GM18909 (cell line): ENCODE data around the gene FAM47B.

ENCODE experiments used
- ATAC-seq: cut with Tn5 transposase; IDR thresholded peaks from one replicate; pipeline ENCODE4 v1.9.1; 2021; ENCODE audit warnings: mild to moderate bottlenecking; ENCODE audit not compliant: unreplicated experiment, poor library complexity

The FAM47B gene

DNA sequence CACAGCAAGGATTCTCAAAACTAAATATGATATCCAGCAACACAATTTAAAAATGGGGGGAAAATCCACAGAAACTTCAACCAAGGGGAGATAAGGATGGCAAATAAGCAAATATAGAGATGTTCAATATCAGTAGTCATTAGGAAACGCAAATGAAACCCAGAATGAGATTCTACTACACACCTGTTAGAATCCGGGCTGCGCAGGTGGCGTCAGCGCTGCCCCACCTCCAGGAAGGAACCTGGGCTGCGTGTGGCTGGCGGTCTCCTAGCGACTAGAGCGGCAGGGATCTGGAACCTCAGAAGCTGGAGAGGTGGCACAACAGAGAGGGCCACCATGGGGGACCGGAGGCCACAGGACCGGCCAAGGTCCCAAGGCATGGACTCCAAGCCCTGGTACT is at the start of gene FAM47B:
TSS of gene FAM47B (plus strand) at position 301 of the 400 bp plus-strand sequence. CDS start at position 337, 36 bp downstream.
- no peak for ATAC-seq

DNA sequence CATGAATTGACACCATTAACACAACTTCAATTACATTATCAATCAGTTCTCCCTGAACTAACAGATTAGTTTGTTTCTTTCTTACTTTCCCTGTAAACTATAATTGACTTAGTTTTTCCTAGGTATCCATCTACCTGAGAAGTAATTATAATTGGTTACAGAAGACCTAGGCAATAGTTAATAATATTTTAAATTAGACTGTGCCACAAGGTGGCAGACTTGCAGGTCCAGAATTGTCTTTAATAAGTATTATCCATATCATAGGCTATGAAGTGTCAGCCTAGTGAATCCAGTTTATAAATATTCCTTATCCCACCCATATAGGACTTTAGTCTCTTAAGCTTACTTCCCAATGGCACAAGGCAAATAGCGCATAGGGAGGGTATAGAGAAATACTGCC is 48.9 kb upstream of the FAM47B start:
- ATAC-seq: no peak

DNA sequence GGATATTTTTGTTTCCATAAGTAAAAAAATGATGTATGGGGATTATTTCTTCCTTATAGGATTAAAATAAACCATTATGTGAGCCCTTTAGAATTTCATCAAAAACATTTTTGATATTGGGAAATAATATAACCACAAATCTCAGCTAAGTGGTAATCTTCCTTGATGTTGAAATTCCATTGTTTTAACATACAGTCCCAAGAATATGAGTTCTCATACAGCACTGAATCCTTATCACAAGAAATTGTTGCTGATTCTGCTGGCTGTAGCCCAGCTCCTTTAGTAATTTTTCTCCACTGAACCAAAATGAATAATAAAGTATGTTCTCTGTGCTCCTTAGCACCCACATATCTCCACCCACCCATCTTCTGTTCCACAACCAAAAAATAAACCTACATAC is 41.9 kb upstream of the FAM47B start:
- no peak for ATAC-seq

DNA sequence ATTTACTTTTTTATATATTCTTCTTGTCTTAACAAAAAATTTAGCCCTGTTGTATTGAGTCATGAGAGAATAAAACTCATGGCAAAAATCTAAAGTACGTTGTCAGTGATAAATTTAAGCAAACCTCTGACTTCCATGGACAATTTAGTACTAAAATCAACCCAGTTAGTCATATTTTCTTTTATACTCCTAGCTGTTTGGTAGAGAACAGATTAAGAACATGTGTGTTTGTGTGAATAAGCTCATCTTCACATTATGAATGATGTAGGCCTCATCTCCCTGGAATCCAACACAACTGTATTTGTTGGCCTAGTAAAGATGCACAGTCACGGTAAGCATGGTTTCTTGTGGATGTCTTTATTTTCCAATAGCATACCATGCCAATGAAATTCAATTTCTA is 40.8 kb upstream of the FAM47B start:
- no peak for ATAC-seq

DNA sequence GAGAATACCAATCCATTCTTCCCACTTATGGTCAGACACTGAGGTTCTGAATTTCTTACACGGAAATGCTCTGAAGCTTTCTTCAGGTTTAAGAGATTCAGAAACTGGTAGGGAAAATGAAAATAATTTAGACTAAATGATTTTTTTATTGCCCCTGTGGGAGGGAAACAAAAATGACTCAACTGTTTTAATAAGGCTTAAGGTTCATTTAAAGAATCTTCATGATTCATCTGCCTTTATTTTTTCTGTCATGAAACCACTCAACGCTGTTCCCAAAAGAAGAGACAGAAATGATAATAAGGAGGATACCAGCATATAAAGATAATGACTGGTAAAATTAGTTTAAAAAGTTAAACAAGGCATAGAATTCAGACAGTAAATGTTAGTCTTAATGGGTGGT is 39.3 kb upstream of the FAM47B start:
- no peak for ATAC-seq

DNA sequence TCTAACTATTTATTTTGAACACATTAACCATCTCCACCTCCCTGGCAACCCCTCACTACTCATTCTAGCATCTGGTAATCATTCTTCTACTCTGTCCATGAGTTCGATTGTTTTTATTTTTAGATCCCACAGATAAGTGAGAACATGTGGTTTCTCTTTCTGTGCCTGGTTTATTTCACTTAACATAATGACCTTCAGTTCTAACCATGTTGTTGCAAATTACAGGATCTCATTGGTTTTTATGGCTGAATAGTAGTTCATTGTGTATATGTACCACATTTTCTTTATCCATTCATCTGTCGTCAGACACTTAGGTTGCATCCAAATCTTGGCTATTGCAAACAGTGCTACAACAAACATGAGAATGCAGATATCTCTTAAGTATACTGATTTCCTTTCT is 33.4 kb upstream of the FAM47B start:
- no peak for ATAC-seq

DNA sequence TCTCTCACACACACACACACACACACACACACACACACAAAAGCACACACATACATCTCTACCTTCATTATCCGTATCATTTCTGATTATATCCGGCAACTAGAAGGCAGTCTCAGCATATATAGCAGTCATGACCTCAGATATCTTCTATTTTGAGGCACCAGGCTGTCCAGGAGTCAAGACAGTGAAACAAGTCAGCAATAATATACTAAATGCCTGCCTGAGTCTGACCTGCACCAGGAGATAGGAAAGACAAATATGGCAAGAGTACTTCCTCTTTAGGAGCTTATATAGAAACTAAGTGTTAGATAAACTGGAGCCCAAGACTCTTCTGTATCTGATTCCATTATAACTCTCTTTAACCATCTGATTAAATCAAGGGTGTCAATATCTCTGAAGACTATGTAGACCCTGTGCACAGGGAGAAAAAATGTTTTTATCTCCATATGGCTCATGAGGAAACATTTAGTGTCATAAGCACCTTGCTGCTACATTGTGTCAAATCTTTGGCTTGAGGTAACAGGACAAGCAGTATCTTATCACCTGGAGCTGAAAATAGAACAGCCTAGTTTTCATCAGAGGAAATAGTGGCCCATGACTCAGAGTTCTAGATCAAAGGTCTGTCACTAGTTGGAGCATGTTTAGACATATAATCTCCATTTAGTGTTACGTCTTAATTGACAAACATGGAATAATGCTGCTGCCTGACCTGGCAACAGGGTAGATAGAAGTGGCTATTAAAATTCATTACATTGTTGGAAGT is 27.0 kb upstream of the FAM47B start:
- no peak for ATAC-seq

DNA sequence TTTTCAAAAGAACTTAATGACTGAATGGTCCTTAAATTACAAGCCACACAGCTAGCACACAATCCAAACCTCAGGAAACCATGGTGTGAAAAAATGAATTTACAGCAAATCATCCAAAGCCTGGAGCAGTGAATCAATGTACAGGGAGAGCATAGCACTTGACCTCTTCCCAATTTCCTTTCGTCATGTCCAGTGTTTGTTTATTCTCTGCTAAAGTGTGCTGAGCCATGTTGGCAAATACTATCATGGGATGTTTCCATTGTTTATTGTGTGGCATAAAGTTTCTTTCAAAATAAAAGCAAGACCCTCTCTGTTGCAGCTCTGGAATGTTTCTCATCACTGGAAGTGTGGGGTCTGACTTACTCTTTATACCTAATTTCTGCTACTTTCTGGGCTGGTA is 25.4 kb upstream of the FAM47B start:
- no peak for ATAC-seq

DNA sequence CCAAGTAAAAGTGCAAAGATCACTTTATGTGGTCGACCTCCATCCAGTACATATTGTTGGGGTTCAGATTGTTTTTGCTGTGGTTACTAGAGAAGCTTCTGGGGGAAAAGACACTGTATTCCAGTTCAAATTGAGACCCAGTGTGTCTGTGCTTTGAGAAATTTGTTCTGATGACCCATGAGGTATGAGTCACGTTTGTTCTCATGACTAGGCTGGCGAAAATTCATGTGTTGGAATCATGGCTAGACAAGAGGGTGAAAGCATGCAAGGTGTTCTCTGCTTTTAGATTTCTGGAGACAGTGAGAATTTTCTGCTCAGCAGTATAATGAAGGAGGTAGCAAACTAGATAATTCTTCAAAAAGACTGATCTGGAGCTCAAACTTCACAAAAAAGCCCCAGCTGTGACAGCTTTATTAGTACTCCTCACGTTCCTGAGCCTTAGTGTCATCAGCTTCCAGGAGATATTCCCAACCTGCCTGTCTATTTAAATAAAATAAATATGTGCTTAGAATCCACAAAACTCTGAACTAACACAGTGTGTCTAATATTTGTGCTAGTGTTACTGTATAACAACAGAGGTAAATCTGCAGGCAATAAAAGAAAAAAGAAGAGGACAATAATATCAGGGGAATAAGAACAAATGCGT is 24.4 kb upstream of the FAM47B start:
- no peak for ATAC-seq

DNA sequence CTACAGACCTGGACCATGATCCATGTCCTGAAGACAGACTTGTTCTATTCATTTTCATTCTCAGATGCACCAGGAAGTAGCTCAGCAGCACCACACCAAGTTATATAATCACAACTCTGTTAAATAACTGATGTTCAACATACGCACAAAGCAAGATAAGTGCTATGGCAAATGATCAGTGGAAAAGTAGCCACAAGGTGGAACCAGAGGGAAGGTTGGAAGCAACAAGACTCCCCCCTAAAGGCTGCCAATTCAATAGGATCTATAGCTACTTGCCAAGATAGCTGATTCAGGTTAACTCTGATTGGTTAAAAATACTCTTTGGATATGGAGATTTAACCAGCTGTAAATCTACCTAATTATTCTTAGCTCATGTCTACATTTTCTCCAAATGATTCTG is 23.7 kb upstream of the FAM47B start:
- no peak for ATAC-seq

DNA sequence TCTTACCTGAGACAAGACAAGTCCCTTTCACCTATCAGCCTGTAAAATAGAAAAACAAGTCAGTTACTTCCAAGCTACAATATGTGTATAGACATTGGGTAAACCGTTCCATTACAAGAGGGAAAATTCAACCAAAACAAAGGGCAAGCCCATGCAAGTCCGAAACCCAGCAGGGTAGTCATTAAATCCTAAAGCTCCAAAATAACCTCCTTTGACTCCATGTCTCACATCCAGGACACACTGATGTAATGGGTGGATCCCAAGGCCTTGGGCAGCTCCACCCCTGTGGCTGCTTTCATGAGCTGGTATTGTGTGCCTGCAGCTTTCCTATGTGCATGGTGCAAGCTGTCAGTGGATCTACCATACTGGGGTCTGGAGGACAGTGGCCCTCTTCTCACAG is 14.7 kb upstream of the FAM47B start:
- ATAC-seq: no peak

DNA sequence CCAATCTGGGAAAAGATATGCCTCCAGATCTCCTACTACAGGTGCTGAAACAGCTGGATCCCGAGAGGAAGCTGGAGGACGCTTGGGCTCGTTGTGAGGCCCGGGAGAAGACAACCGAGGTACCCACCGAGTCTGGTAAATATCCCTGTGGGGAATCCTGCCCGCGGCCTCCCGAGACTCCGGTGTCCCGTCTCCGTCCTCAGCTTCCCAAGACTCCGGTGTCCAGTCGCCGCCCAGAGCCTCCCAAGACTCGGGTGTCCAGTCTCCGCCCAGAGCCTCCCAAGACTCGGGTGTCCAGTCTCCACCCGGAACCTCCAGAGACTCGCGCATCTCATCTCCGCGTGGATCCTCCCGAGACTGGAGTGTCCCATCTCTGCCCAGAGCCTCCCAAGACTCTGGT is 639 bp downstream of the FAM47B start:
- no peak for ATAC-seq

DNA sequence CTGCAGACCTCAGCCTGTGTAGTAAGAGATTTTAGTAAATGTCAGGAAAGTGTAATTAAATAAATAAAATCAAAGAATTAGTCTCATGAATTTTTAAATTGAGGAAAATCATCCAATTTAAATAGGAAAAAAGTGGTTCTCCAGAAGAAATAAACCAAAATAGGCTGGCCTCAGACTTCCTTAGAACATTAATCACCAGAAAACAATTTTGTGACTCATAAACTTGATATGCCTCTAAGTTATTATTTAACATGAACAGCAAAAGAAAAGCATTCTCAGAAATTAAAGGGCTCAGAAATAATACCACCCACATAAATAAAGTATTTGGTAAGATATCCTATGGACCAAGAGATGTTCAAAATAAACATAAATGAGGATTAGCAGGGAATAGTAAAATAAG is 14.3 kb downstream of the FAM47B start:
- ATAC-seq: no peak

DNA sequence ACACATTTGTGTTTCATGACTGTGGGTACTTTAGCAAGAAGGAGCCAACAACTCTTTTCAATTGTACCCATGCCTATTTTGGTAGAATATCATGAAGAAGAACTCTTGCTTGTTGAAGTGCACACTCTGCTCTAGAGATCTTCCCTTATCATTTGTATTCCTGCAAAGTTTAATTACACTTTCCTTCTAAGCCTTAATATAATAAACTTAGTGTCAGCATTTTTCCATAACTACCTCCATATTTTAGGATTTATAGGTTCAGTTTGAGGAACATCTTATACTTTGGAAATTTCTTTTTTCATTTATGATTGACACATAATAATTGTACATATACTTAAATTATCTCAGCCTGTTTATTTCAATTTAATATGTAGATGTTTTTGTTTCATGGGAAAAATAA is 19.1 kb downstream of the FAM47B start:
- ATAC-seq: no peak

DNA sequence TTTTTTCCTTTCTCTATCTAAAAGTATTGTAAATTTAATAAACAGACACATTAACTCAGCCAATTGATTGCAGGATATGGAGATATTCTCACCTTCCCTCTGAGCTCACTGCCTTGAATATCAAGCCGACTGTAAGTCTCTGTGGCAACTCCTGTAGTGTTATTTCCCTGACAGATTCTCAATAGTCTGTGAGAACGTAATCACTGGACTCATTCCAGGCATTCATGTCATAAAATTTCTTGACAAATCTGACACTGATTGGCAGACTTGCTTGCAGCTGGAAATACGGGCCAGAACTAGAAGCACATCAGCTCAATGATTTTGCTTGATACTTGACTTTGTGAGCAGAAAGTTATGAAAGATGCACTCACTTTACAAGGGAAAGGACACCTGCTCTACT is 29.6 kb downstream of the FAM47B start:
- no peak for ATAC-seq

DNA sequence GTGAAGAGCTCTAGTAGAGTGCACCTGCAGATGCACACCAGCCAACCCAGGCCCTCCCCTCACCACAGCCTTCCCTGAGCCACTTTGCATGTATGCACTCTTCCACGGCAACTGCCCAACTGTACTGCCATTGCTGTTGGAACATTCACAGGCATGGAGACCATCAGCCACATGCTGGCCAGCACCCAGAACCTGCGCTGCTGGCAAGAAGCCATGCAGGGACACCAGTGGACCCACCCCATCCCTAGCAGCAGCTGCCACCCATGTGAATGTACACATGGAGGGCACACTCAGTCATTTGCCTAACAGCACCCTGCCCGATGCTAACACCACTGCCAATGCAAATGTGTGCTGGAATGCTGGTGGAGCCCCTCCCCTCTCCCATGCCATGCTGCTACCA is 35.6 kb downstream of the FAM47B start:
- ATAC-seq: no peak

DNA sequence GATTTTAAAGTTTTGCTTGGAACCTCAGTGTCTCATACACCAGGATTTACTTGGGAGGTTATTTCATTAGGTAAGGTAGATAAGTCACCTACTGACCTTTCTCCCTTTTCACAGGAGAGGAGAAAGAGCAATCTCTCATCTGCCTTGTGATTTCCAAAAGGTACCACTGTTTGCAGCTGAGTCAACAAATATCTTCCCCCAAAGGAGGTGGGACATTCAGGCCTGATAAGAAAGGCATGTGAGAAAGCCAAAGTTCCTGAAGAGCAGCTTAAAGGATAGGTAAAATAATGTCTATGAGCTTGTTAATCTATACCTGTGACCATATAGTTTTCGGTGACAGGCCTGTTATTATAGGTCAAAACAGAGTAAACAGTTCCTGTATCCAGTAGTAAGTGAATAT is 45.0 kb downstream of the FAM47B start:
- no peak for ATAC-seq
